GM18517 (cell line): ENCODE measurements around the gene ZNF366.

ENCODE experiments used
- ATAC-seq: cut with Tn5 transposase; IDR thresholded peaks from one replicate; pipeline ENCODE4 v1.9.1; 2021; ENCODE audit warnings: mild to moderate bottlenecking, moderate library complexity; ENCODE audit not compliant: unreplicated experiment

Gene ZNF366, protein sequence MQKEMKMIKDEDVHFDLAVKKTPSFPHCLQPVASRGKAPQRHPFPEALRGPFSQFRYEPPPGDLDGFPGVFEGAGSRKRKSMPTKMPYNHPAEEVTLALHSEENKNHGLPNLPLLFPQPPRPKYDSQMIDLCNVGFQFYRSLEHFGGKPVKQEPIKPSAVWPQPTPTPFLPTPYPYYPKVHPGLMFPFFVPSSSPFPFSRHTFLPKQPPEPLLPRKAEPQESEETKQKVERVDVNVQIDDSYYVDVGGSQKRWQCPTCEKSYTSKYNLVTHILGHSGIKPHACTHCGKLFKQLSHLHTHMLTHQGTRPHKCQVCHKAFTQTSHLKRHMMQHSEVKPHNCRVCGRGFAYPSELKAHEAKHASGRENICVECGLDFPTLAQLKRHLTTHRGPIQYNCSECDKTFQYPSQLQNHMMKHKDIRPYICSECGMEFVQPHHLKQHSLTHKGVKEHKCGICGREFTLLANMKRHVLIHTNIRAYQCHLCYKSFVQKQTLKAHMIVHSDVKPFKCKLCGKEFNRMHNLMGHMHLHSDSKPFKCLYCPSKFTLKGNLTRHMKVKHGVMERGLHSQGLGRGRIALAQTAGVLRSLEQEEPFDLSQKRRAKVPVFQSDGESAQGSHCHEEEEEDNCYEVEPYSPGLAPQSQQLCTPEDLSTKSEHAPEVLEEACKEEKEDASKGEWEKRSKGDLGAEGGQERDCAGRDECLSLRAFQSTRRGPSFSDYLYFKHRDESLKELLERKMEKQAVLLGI

DNA sequence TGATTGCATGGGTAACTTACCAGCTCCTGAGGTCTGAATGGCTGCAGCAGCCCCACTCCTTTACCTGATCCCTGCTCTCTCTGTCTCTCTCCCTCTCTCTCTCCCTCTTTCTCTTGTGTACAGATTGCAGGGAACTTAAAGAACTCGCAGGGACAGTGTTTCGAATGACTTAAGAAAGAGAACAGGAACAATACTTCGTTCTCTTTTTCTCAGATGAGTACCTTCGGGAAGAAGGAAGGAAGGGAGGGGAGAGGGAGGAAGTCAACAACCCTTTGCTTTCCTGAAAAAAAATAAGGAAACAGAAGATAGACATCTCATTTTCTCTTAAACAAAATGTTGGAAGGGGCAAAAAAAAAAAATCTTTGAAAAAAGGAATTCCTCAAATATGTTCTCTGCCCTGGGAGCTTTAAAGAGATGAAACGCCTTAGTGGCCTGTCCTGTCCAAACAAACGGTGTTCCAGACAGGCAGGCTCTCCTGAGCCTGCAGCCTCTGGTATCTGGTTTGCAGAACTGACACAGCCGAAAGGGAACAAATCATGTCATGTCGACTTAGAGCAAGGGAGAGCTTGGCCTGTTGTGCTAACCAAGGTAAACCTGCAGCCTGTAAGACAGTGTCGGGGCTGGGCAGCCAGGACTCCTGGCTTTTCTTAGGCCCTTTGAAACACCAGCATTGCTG, at the start of gene ZNF366:
TSS of gene ZNF366 (minus strand) at position 180 of the 676 bp plus-strand sequence. CDS start 45,914 bp downstream, outside the sequence.
- ATAC-seq = no peak

DNA sequence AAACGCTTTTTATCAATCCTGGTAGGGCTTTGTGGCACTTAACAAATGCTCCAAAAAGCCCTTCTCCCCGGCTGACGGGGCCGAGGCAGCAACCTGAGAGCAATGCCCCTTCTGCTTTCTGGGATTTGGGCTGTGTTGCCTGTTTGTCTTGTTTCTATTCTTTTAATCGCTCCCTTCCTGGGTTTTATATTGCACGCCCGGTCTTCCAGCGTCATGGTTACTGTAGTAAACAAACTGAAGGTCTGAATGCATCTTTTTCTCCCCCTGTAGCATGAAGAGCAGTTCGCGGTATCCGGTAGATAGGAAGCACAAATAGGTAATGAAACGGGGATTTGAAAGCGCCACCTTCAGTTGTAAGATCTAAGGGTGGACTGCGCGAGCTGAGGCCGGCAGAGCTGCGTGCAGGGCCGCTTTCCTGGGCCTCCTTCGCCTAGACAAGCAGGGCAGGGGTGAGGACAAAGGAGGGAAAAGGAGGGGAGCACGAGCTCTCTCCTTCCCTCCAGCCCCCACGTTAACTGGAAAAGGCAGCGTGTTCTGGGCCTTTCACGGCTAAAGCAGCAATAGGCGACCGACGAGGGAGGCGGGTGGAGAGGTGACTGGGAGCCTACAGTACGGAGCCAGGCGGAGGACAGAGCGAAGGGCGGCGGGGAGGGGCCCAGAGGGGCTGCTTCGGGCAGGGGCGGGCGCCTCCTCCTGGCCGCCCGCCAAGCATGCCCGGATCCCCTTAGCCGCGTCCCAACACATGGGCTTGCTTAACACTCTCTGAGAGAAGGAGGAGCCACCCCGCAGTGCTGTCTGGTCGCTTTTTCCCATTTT, 49.3 kb upstream of the ZNF366 start:
- ATAC-seq = no peak

DNA sequence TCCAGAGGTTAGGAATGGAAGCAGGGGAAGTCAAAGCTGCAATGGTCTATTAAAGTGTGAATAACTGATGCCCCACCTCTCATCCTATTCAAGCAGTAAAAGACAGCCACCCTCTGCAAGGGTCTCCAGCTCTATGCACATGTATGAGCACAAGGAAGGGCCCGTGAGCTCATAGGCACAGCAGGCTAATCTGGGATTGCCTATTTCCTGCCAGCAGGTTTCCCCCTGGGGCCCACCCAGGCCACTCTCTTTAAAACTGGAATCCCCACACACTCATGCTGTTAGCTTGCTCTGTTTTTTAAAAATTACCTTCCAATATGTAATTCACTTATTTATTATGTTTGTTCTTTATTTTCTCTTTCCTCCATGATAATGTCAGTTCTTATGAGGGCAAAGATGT, 48.7 kb upstream of the ZNF366 start:
- no peak for ATAC-seq

- ATAC-seq = no peak
These were observed 47.7 kb upstream of the ZNF366 start for GRCh38 chr5:72554897-72555296.

DNA sequence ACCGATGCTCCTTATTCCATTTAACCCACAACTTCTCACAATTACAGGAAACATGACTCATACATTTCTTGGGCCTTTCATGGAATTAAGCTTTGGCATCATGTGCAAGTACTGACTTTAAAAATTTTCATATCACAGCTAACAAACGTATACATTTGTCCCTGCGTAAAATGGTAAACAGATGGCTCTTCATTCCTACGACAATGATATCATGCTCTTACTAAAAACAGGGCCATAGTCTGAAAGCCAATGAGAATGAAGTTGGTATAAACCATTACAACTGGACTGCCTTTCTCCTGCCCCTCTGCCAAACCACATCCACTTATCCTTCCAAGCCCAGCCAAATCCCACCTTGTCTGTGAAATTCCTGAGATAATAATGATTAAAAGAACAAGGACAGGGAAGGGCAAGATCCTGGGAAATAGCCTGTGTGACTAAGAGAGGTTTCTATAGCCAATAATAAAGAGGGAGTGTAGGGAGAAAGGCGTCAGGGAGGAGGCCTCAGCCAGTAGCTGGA, 44.9 kb upstream of the ZNF366 start:
- ATAC-seq = no peak

DNA sequence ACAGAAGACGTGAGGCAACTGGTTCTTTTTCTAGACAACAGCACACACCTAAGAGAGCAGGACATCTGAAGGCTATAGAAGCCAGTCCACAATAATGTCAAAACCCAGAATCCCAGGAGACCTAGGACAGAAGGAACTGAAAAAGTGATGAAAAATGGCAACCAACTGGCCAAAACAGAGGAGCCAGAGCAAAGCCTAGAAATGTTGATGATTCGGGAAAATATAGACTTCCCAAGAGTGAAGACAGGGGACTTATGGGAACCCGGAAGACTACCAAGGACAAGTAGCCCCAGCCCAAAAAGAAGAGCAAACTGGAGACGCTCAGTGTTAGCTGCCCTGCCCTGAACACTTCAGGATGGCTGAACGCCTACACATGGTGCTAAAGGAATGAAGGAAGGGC, 43.4 kb upstream of the ZNF366 start:
- no peak for ATAC-seq

DNA sequence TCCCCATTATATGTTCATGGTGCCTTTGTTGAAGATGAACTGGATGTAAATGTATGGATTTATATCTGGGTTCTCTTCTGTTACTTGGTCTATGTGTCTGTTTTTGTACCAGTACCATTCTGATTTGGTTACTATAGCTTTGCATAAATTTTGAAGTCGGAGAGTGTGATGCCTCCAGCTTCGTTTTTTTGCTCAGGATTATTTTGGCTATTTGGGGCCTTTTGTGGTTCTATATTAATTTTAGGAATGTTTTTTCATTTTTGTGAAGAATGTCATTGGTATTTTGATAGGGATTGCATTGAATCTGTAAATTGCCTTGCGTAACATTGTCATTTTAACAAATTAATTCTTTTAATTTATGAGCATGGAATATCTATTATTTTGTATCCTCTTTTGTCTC, 36.6 kb upstream of the ZNF366 start:
- no peak for ATAC-seq

DNA sequence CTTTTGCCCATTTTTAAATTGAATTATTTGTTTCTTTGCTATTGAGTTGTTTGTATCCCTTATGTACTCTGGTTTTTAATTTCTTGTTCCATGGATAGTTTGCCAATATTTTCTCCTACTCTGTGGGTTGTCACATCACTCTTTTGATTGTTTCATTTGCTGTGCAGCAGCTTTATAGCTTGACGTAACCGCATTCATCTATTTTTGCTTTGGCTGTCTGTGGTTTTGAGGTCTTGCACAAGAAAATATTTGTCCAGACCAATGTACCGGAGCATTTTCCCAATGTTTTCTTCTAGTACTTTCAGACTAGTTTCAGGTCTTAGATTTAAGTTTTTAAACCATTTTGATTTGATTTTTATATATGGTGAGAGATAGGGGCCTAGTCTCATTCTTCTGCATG, 36.2 kb upstream of the ZNF366 start:
- no peak for ATAC-seq

DNA sequence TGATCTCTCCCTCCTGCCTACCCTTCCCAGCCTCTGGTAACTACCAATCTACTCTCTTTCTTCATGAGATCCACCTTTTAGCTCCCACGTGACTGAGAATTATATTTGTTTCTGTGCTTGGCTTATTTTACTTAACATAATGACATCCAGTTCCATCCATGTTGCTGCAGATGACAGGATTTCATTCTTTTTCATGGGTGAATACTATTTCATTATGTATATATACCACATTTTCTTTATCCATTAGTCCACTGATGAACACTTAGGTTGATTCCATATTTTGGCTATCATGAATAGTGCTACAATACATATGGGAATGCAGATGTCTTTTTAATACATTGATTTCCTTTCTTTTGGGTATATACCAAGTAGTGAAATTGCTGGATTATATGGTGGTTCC, 35.5 kb upstream of the ZNF366 start:
- ATAC-seq = no peak

- ATAC-seq = no peak
These were observed 34.5 kb upstream of the ZNF366 start for GRCh38 chr5:72541501-72542225.

GRCh38 chr5:72540759-72541438, 33.7 kb upstream of the ZNF366 start:
- ATAC-seq = no peak

- ATAC-seq = no peak
These were observed 32.5 kb upstream of the ZNF366 start for GRCh38 chr5:72539726-72540125.

GRCh38 chr5:72539038-72539437, 31.8 kb upstream of the ZNF366 start:
- no peak for ATAC-seq

DNA sequence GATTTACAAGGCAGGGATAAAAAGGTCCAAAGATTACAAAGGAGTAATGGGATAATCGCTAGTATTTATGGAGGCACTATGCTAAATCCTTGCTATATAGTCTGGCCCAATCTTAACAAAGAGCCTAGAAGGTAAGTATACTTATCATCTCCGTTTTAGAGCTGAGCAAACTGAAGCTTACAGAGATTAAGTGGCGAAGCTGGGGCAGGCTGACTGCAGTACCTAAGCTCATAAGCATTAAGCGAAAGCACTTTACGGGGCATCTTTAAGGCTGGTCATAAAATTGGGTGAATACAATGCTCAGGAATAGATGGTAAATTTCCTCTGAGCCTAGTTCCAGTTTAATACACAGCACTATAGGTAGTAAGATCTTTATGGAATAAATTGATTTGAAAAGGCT, 30.0 kb upstream of the ZNF366 start:
- ATAC-seq = no peak

DNA sequence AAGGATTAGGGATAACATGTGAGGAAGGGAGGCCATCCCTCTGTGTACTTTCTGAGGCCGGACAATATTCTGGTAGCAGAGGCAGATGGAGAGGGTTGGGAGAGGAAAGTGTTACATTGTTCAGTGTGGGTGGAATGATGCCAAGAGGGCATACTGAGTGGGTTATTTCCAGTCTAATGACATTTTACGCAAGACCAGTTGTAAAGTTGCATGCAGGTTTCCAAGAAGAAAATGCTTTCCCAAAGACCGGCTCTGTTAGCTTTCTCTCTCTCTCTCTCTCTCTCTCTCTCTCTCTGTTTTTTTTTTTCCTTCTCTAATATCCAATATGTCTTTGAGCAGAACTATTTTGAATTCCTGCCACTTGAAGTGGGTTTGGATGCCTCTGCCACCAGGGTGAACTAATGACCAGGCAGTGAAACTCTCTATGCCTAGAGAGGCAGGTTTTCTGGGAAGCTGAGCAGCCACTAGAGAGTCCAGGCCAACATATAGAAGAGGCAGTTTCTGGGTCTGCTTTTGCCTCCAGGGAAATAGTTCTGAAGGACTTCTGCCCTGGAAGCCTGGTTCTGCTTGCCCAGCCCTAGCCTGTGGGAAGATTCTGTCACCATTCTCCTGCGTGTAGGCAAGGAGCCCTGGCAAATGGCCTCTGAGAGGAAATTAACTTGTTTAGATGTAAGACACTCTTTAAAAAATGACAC, 24.4 kb upstream of the ZNF366 start:
- no peak for ATAC-seq

- ATAC-seq = no peak
These were observed 23.0 kb upstream of the ZNF366 start for GRCh38 chr5:72530196-72530595.

DNA sequence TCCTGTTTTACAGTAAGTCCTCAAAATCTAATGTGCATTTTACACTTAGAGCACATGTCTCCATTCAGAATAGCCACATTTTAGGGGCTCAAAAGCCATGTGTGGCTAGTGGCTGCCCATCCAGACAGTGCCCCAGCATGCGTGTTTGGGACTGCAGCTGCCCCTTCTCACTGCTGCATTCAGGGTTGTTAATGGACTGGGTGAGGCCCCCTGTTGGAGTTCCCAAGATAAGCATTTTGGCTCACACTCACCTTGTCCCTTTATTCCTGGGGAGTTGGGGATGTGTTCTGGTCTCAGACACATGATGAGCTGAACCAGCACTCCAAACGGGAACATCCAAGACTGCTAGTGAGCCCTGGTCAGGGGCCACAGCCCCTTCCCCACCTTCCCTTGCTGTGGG, 22.2 kb upstream of the ZNF366 start:
- no peak for ATAC-seq

GRCh38 chr5:72525816-72526215, 18.6 kb upstream of the ZNF366 start:
- no peak for ATAC-seq
